ENCODE data around the gene DAPK2. TPM values are rescaled to one million over a fixed set of nuclear protein-coding genes. Genes with fewer than 3 reads are reported as not detected.

Gene DAPK2
- polyA plus RNA-seq, 1 of the 3 experiments (the other 2 are of a cell fraction) = 1.4 TPM

DNA sequence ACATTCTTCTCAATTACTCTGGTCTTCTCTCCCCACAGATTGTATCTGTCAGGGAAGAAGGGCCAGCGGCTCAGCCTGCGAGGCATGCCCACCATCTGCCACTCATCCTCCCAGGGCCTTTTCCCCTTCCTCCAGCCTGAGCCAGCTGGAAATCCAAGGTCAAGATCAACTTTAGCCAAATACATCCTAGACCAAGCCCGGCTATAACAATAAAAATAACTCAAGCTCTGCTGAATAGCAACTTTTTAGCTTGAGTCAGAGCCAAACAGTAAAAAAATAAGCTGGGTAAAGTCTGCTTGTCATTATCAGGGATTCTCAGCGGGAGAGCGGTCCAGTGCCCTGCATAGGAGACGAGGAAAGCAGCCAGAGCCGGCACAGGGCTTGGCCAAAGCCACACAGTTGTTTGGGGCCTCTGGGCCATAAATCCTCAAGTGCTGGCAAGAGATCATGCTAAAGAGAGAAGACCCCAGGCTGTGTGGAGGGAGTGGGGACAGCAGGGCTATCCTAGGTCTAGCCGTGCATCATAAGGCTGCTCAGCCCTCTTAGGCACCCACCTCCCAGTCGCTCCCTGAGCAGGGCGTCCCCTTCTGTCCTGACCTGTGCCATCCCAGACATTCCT is 136.4 kb downstream of the DAPK2 start:
- Histone ChIP-seq H4K20me1 (ENCODE audit: insufficient read depth) (no peaks in the 10 kb centered on the region), H3K36me3 (replicated peaks in 1 of 2; ENCODE audit: control insufficient read depth in 1 of 2, insufficient read depth in 2 of 2, low read length in 1 of 2) (no peaks in the 10 kb centered on the region), H3K4me2 (peak overlapping the region; percentile 39), H3K79me2 (ENCODE audit: insufficient read depth) (no peaks in the 10 kb centered on the region), H3F3A (replicated peaks; ENCODE audit: insufficient read depth) (peaks cover 14% of the 10 kb centered on the region), H3K9ac (no peak overlapping the region), H3K4me3 (ENCODE audit: low read depth in 2 of 2, low read length in 1 of 2) (no peak overlapping the region), H3K27ac (ENCODE audit: low read depth in 2 of 2, low read length in 1 of 2) (peak overlapping the region; percentile 34 to 61), H3K4me1 (ENCODE audit: control insufficient read depth in 1 of 2, insufficient read depth in 2 of 2, low read depth in 1 of 2, low read length in 1 of 2) (peaks cover 23 to 31% of the 10 kb centered on the region in 2 experiments; a peak in 3 of 4 replicates), H3K9me3 (no peaks in the 10 kb centered on the region), H3K9me2 (no peaks in the 10 kb centered on the region), H3K27me3 (ENCODE audit: insufficient read depth) (no peaks in the 10 kb centered on the region), H2AFZ (ENCODE audit: low read depth) (peak overlapping the region; percentile 49; the same call in 1 of the 2 replicates)
- WGBS (ENCODE audit: low lambda C conversion rate) = 38% methylated on average over 7 of the region's 10 CpGs
- POLR2A ChIA-PET = no interaction called here
- peak; percentile 40; the same call in 1 of the 2 replicates for TF ChIP-seq GATA2 (CRISPR knock-in tag; IDR thresholded peaks at IDR 0.05)
- TF ChIP-seq, protein P1, sequence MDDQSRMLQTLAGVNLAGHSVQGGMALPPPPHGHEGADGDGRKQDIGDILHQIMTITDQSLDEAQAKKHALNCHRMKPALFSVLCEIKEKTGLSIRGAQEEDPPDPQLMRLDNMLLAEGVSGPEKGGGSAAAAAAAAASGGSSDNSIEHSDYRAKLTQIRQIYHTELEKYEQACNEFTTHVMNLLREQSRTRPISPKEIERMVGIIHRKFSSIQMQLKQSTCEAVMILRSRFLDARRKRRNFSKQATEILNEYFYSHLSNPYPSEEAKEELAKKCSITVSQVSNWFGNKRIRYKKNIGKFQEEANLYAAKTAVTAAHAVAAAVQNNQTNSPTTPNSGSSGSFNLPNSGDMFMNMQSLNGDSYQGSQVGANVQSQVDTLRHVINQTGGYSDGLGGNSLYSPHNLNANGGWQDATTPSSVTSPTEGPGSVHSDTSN (IDR thresholded peaks at IDR 0.05) = peak; percentile 7; the same call in 1 of the 2 replicates
- TF ChIP-seq RXRA (IDR thresholded peaks at IDR 0.05; ENCODE audit: borderline replicate concordance, low read depth) = no peak
- TF ChIP-seq, protein P2, sequence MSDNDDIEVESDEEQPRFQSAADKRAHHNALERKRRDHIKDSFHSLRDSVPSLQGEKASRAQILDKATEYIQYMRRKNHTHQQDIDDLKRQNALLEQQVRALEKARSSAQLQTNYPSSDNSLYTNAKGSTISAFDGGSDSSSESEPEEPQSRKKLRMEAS (IDR thresholded peaks at IDR 0.05; ENCODE audit: low read depth) = no peak
- TF ChIP-seq TCF12 (IDR thresholded peaks at IDR 0.05) = peak; percentile 61; the same call in 1 of the 2 replicates
- DNase-seq = peak; percentile 64
- CTCF ChIA-PET = interaction anchor here (1.1 to 2.3 kb wide), 3 partner anchors 19 to 158 kb away, joined by 4 to 6 read pairs (median 4); no protein-coding TSS in a partner anchor

DNA sequence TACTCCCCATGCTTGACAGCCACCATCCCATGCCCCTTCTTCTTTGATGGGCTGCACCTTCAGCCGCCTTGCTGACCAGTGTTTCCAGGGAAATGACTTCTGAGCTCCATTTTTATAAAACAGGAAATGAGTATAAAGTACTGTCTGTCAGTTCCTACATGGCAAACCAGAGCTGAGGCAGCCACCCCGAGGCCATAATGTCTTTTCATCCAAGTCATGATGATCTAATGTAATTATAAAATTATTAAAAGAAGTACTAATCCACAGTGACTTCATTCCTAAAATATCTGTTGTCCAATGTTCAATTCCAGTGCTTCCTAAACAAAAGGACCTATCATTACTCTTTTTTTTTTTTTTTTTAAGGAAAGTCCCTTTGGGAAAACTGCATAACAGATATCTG is 137.3 kb downstream of the DAPK2 start:
- TF ChIP-seq, protein P3, sequence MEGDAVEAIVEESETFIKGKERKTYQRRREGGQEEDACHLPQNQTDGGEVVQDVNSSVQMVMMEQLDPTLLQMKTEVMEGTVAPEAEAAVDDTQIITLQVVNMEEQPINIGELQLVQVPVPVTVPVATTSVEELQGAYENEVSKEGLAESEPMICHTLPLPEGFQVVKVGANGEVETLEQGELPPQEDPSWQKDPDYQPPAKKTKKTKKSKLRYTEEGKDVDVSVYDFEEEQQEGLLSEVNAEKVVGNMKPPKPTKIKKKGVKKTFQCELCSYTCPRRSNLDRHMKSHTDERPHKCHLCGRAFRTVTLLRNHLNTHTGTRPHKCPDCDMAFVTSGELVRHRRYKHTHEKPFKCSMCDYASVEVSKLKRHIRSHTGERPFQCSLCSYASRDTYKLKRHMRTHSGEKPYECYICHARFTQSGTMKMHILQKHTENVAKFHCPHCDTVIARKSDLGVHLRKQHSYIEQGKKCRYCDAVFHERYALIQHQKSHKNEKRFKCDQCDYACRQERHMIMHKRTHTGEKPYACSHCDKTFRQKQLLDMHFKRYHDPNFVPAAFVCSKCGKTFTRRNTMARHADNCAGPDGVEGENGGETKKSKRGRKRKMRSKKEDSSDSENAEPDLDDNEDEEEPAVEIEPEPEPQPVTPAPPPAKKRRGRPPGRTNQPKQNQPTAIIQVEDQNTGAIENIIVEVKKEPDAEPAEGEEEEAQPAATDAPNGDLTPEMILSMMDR (IDR thresholded peaks at IDR 0.05) = no peak
- no peak for TF ChIP-seq MEF2A (IDR thresholded peaks at IDR 0.05; ENCODE audit: borderline replicate concordance, low read depth)
- TF ChIP-seq, protein P1 (IDR thresholded peaks at IDR 0.05) = no peak; the same call in 1 of the 2 replicates
- TF ChIP-seq FOSL2 (IDR thresholded peaks at IDR 0.05; ENCODE audit: borderline replicate concordance, low read depth) = no peak
- TF ChIP-seq RAD21 (IDR thresholded peaks at IDR 0.05; ENCODE audit: low read length) = no peak
- no peak for TF ChIP-seq RXRA (IDR thresholded peaks at IDR 0.05; ENCODE audit: borderline replicate concordance, low read depth)
- TF ChIP-seq FOXJ3 (CRISPR knock-in tag; IDR thresholded peaks at IDR 0.05) = no peak
- no peak for TF ChIP-seq TAF1 (IDR thresholded peaks at IDR 0.05; ENCODE audit: borderline replicate concordance, low read depth, low read length)
- TF ChIP-seq FOXM1 (IDR thresholded peaks at IDR 0.05; ENCODE audit: low read depth) = no peak
- CTCF ChIA-PET = interaction anchor here (1.0 to 2.3 kb wide), 4 partner anchors 18 to 159 kb away, joined by 3 to 6 read pairs (median 4); no protein-coding TSS in a partner anchor
- H4K20me1 ChIP-seq (ENCODE audit: insufficient read depth) = no peaks in the 10 kb centered on the region
- no peak for DNase-seq
- H2AFZ ChIP-seq (ENCODE audit: low read depth) = no peak overlapping the region
- no peaks in the 10 kb centered on the region for H3K79me2 ChIP-seq (ENCODE audit: insufficient read depth)
- H3F3A ChIP-seq (replicated peaks; ENCODE audit: insufficient read depth) = peaks cover 17% of the 10 kb centered on the region
- no peaks in the 10 kb centered on the region for H3K36me3 ChIP-seq (replicated peaks in 1 of 2; ENCODE audit: control insufficient read depth in 1 of 2, insufficient read depth in 2 of 2, low read length in 1 of 2)
- H3K27me3 ChIP-seq (ENCODE audit: insufficient read depth) = no peaks in the 10 kb centered on the region
- 0 out of 2 replicates have a peak overlapping the region, but pooled peaks have one; percentile 13 for H3K4me2 ChIP-seq
- H3K4me3 ChIP-seq (ENCODE audit: low read depth in 2 of 2, low read length in 1 of 2) = no peak overlapping the region
- peaks cover 23 to 31% of the 10 kb centered on the region in 2 experiments; a peak in 3 of 4 replicates for H3K4me1 ChIP-seq (ENCODE audit: control insufficient read depth in 1 of 2, insufficient read depth in 2 of 2, low read depth in 1 of 2, low read length in 1 of 2)
- H3K9me2 ChIP-seq = no peaks in the 10 kb centered on the region
- H3K9ac ChIP-seq = no peak overlapping the region
- POLR2A ChIA-PET = no interaction called here
- H3K27ac ChIP-seq (ENCODE audit: low read depth in 2 of 2, low read length in 1 of 2) = peak overlapping the region; percentile 17 to 61; a peak in 2 of 4 replicates
- H3K9me3 ChIP-seq = no peaks in the 10 kb centered on the region
- 18% methylated on average over 1 of the region's 2 CpGs for WGBS (ENCODE audit: low lambda C conversion rate)

Measured in SK-N-SH (cell line).